ENCODE data around the gene EMILIN1. TPM values are rescaled to one million over a fixed set of nuclear protein-coding genes. Genes with fewer than 3 reads are reported as not detected.

Gene EMILIN1
- total and polyA plus RNA-seq, 10 of the 15 experiments (the other 5 are each of a cell fraction or from before 2014, with no cell fraction given), result 0.01 to 2.3 (median 1.2) TPM; not detected in 2

DNA sequence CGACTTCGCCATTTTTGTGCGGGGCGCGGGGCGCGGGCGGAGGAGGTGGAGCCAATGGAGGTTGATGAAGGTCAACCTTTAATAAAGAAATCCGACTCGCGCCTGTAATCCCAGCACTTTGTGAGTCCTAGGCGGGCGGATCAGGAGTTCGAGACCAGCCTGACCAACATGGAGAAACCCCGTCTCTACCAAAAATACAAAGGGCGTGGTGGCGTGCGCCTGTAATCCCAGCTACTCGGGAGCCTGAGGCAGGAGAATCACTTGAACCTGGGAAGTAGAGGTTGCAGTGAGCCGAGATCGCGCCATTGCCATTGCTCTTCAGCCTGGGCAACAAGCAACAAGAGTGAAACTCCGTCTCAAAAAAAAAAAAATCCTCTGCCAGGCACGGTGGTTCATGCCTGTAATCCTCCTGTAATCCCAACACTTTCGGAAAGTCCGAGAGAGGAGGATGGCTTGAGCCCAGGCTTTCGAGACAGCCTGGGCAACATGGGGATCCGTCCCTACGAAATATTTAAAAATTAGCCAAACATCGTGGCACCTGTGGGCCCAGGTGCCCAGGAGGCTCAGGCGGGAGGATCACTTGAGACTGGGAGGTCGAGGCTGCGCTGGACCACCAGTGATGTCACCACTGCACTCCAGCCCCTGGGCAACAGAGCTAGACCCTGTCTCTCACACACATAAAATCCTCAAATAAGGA, 56.5 kb downstream of the EMILIN1 start:
- intact Hi-C loops (cut with micrococcal nuclease; ENCODE audit: unreplicated experiment), result loop anchor here (5.0 kb wide), 1 partner anchor 47 kb away; no protein-coding TSS in a partner anchor
- FAIRE-seq, result no peak
- peak overlapping the region; percentile 93 for H2AFZ ChIP-seq (ENCODE audit: control insufficient read depth, low read depth, low read length)
- H3K4me3 ChIP-seq, result peak overlapping the region; percentile 49; the same call in 1 of the 2 replicates
- ChIA-PET CTCF (interaction anchor here (0.6 to 2.4 kb wide), 6 partner anchors 25 to 168 kb away, joined by 3 to 19 read pairs (median 10); no protein-coding TSS in a partner anchor), POLR2A (interaction anchor here (0.6 to 2.2 kb wide), 8 partner anchors 14 to 228 kb away, joined by 3 to 7 read pairs (median 3); partner anchors contain the start of genes ATRAID, MPV17, SLC5A6 and TCF23), SMC1A (ENCODE audit: uncharacterized antibody, unreplicated experiment) (interaction anchor here (1.6 to 1.7 kb wide), 2 partner anchors 76 to 168 kb away, joined by 3 to 7 read pairs; no protein-coding TSS in a partner anchor), RAD21 (ENCODE audit: unreplicated experiment) (interaction anchor here (0.6 to 2.1 kb wide), 4 partner anchors 31 to 145 kb away, joined by 3 to 13 read pairs (median 8); no protein-coding TSS in a partner anchor)
- no TSS peak for BruUV-seq (replicated peaks)
- H3K79me2 ChIP-seq (ENCODE audit: control insufficient read depth, insufficient read depth, low read length), result peaks cover 19% of the 10 kb centered on the region
- peak overlapping the region; percentile 90; the same call in 1 of the 2 replicates for H3K27ac ChIP-seq (ENCODE audit: control insufficient read depth, insufficient read depth)
- peaks cover 8% of the 10 kb centered on the region for H3K4me1 ChIP-seq (ENCODE audit: control insufficient read depth, insufficient read depth, low read length)
- H3K4me2 ChIP-seq (ENCODE audit: control insufficient read depth, insufficient read depth), result peak overlapping the region; percentile 82
- H4K20me1 ChIP-seq (ENCODE audit: control insufficient read depth, insufficient read depth), result no peaks in the 10 kb centered on the region
- in situ Hi-C loops (cut with MboI), result no loop called here
- H3K9ac ChIP-seq (ENCODE audit: control insufficient read depth, insufficient read depth, low read length), result peak overlapping the region; percentile 12; the same call in 1 of the 2 replicates
- no peak for DNase-seq (ENCODE audit: low read depth, low spot score)
- H3K27me3 ChIP-seq (replicated peaks in 1 of 2; ENCODE audit: control insufficient read depth in 2 of 2, insufficient read depth in 2 of 2, low read length in 1 of 2), result no peaks in the 10 kb centered on the region
- peaks cover 10 to 17% of the 10 kb centered on the region in 2 experiments for H3K36me3 ChIP-seq (ENCODE audit: control insufficient read depth in 2 of 2, insufficient read depth in 2 of 2, low read length in 1 of 2)
- ATAC-seq, result no peak
- WGBS (ENCODE audit: insufficient coverage, insufficient replicate concordance, low lambda C conversion rate, missing lambda C conversion rate), result 56% methylated on average over 32 of the region's 33 CpGs
- no peaks in the 10 kb centered on the region for H3K9me3 ChIP-seq (replicated peaks; ENCODE audit: control insufficient read depth, insufficient read depth, low read length)
- TF ChIP-seq SIN3A (IDR thresholded peaks at IDR 0.05; ENCODE audit: low read depth, low read length), result no peak
- peak in 1 of 2 experiments; percentile 67; a peak in 1 of 3 replicates for TF ChIP-seq EGR1 (IDR thresholded peaks at IDR 0.05; ENCODE audit: borderline replicate concordance in 1 of 2, low read depth in 2 of 2, low read length in 2 of 2)
- TF ChIP-seq HDGF (IDR thresholded peaks at IDR 0.05), result 0 out of 2 replicates have a peak, but pooled peaks have one; percentile 53
- TF ChIP-seq BRCA1 (IDR thresholded peaks at IDR 0.05; ENCODE audit: low read depth, low read length), result no peak
- no peak for TF ChIP-seq IKZF2 (IDR thresholded peaks at IDR 0.05)
- TF ChIP-seq RB1 (IDR thresholded peaks at IDR 0.05; ENCODE audit: borderline replicate concordance), result no peak
- TF ChIP-seq, protein P1, sequence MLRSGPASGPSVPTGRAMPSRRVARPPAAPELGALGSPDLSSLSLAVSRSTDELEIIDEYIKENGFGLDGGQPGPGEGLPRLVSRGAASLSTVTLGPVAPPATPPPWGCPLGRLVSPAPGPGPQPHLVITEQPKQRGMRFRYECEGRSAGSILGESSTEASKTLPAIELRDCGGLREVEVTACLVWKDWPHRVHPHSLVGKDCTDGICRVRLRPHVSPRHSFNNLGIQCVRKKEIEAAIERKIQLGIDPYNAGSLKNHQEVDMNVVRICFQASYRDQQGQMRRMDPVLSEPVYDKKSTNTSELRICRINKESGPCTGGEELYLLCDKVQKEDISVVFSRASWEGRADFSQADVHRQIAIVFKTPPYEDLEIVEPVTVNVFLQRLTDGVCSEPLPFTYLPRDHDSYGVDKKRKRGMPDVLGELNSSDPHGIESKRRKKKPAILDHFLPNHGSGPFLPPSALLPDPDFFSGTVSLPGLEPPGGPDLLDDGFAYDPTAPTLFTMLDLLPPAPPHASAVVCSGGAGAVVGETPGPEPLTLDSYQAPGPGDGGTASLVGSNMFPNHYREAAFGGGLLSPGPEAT (IDR thresholded peaks at IDR 0.05; ENCODE audit: low read depth), result 0 out of 2 replicates have a peak, but pooled peaks have one; percentile 26
- TF ChIP-seq, protein P2, sequence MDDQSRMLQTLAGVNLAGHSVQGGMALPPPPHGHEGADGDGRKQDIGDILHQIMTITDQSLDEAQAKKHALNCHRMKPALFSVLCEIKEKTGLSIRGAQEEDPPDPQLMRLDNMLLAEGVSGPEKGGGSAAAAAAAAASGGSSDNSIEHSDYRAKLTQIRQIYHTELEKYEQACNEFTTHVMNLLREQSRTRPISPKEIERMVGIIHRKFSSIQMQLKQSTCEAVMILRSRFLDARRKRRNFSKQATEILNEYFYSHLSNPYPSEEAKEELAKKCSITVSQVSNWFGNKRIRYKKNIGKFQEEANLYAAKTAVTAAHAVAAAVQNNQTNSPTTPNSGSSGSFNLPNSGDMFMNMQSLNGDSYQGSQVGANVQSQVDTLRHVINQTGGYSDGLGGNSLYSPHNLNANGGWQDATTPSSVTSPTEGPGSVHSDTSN (IDR thresholded peaks at IDR 0.05; ENCODE audit: insufficient replicate concordance, low read depth, low read length), result no peak
- TF ChIP-seq, protein P3, sequence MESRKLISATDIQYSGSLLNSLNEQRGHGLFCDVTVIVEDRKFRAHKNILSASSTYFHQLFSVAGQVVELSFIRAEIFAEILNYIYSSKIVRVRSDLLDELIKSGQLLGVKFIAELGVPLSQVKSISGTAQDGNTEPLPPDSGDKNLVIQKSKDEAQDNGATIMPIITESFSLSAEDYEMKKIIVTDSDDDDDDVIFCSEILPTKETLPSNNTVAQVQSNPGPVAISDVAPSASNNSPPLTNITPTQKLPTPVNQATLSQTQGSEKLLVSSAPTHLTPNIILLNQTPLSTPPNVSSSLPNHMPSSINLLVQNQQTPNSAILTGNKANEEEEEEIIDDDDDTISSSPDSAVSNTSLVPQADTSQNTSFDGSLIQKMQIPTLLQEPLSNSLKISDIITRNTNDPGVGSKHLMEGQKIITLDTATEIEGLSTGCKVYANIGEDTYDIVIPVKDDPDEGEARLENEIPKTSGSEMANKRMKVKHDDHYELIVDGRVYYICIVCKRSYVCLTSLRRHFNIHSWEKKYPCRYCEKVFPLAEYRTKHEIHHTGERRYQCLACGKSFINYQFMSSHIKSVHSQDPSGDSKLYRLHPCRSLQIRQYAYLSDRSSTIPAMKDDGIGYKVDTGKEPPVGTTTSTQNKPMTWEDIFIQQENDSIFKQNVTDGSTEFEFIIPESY (IDR thresholded peaks at IDR 0.05), result no peak
- TF ChIP-seq SIX5 (IDR thresholded peaks at IDR 0.05; ENCODE audit: low read depth, low read length, severe bottlenecking), result no peak
- TF ChIP-seq NR2C1 (IDR thresholded peaks at IDR 0.05), result peak; percentile 75; the same call in 1 of the 2 replicates
- peak; percentile 99 for TF ChIP-seq YY1 (IDR thresholded peaks at IDR 0.05; ENCODE audit: low read depth, low read length)
- no peak for TF ChIP-seq WRNIP1 (IDR thresholded peaks at IDR 0.05; ENCODE audit: borderline replicate concordance, low read depth, low read length)
- TF ChIP-seq LARP7 (IDR thresholded peaks at IDR 0.05), result no peak
- TF ChIP-seq, protein P4, sequence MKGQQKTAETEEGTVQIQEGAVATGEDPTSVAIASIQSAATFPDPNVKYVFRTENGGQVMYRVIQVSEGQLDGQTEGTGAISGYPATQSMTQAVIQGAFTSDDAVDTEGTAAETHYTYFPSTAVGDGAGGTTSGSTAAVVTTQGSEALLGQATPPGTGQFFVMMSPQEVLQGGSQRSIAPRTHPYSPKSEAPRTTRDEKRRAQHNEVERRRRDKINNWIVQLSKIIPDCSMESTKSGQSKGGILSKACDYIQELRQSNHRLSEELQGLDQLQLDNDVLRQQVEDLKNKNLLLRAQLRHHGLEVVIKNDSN (IDR thresholded peaks at IDR 0.05; ENCODE audit: borderline replicate concordance, extremely low read length, insufficient read depth, low read depth, low read length), result no peak
- TF ChIP-seq NR2F1 (conservative IDR thresholded peaks at IDR 0.05), result peak; percentile 82; the same call in 1 of the 2 replicates

All from GM12878 (cell line).